NCI-H2227 (cell line): ENCODE results near the gene PHLDB1.
"Not testable (repeated sequence)": the region's sequence is repeated elsewhere in the genome, so short reads cannot be mapped to it uniquely, and the experiment has no call there.

Experiments
- DNase-seq: peaks from one replicate; lab custom pipeline; 2025; ENCODE audit not compliant: unreplicated experiment; lab: John Stamatoyannopoulos, UW

PHLDB1 gene

DNA sequence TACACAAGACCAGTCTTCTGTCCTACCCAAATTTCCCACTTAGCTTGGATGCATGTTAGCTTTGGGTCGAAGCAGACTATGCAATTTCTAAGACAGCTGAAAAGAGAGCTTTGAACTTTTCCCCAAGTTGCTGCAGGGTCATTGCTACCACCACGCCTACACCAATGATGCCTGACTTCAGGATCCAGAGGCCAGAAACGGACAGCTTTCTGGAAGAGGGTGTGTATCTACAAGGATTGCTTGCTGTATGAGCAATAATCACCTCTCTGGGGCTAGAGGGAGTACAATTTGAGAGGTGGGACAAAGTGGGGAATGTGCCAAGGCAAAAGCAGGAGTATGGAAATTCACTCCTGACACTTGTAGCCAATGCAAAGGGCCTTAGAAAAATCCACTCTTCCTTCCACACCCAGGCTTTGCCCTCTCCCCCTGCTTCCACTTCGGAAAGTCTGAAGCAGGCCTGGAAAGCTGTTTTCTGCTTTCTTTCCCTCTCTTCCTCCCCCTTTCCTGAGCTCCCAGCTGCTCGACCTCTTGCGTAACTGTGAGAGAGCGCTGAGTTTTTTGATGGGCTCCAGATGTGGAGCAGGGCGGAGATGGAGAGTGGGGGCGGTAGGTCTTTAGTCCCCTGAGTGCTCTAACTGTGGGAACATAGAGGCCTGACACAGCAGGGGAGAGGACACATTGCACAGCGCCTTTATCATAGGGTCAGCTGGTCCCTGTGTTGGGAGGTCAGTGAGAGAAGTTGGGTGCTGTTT lies 2.1 kb upstream of the PHLDB1 start:
- peak; percentile 3 for DNase-seq

DNA sequence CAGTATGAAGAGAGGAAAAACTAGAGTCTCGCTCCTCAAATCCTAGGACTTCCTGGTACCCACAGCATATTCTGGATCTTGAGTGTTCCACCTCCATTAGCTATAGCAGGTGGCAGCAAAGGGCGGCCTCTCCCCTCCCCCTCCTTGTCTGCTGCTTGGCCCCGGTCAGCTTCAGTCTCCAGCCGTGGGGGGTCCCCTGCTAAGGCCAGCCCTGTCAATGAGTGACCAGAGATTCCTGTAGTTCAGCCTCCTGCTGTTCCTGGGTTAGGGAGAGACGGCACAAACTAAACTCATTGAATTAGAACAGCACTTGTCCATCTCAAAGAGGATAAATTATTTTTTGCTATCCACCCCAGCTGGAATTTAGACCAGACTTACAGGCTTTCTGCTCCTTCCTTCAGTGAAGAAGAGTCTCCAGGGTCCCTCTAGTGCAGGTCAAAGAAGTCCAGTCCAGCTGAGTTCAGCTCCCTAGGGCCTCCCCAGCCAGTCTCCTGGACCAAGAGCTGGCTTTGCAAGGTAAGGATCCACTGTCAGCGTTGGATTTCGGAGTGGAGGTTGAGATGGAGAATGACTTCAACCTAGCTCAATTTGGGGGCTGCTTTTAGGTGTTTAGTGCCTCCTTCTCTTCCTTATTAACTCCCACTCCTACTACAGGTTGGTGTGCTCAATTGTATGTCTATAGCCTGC lies 1.1 kb upstream of the PHLDB1 start:
- no peak for DNase-seq

DNA sequence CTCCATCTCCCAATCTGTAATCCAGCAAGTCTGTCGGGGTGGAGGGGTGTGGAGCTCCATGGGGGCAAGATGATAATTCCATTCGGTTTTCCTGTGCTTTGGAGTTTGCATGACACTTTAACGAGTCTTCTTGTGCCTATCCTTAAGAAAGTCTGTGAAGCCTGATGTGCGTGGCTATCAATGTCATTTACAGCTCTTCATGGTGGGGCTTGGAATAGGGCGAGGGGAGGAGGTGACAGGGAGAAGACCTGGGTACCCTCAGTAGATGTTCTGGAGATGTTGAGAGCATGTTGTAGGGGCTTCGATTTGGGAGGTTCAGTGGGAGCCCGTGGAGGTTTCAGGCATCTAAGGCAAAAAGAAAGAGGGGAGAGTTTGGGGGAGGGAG lies 579 bp upstream of the PHLDB1 start:
- DNase-seq: no peak

GRCh38 chr11:118608360-118609227 lies 1.2 kb downstream of the PHLDB1 start:
- DNase-seq: peak; percentile 28

DNA sequence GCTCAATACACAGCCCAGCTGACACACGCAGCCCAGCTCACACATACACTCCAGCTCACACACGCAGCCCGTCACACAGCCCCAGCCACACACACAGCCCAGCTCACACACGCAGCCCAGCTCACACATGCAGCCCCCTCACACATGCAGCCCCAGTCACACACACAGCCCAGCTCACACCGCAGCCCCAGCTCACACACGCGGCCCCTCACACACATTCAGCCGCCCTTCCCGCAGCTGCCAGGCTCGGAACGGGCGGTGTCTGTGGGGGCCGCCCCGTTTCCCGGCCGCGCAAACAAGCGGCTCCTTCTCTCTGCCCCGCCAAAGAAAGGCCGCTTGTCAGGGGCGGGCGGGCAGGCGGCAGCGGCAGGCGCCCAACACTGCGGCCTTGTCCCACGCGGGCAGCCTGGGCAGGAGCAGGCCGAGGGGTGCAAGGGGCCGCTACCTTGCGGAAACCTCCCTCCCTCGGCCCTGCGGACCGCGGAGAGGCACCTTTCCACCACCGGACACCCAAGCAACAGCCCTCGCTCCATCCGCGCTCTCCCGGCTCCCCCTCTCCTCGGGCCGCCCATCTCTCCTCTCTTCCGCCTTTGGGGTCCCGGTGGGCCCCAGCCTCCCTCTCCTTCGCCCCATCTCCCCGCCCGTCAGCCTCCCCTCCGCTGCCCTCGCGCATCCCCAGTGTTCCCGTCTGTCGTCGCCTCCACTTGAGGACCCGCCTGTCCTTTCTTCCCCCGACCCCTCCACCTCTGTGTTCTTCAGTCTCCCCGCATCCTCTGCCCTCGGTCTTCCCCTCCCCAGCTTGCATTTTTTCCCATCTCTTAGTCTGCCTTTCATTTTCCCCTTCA lies 2.2 kb downstream of the PHLDB1 start:
- DNase-seq: no peak

DNA sequence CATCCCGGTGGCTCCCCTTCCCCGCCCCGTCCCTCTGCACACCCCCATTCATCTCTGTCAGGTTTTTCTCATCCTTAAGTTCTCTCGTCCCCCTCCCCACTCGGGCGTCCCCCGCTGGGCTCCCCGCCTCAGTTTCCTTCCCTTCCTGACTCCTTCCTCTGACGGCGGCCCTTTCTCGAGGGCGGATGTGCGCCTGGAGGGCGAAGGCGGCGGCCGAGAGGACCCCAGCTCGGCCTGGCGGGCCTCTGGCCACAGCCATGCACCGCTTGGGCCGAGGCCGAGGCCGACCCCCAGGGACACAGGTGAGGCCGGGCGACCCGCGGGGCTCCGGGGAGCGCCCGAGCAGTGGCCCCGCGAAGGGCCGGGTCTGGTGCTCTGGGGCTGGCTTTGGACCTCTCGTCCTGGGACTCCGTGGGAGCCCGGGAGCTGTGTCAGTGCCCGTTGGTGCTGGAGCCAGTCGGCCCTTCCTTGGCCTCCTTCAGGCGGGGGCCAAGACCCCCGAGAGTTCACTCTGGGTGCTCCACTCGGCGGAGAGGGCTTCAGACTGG lies 2.9 kb downstream of the PHLDB1 start:
- DNase-seq: no peak

GRCh38 chr11:118610773-118611432 lies 3.5 kb downstream of the PHLDB1 start:
- no peak for DNase-seq

GRCh38 chr11:118611433-118611795 lies 4.0 kb downstream of the PHLDB1 start:
- DNase-seq: not testable (repeated sequence)

GRCh38 chr11:118612378-118612777 lies 5.0 kb downstream of the PHLDB1 start:
- DNase-seq: no peak

GRCh38 chr11:118614511-118614910 lies 7.1 kb downstream of the PHLDB1 start:
- DNase-seq: no peak

DNA sequence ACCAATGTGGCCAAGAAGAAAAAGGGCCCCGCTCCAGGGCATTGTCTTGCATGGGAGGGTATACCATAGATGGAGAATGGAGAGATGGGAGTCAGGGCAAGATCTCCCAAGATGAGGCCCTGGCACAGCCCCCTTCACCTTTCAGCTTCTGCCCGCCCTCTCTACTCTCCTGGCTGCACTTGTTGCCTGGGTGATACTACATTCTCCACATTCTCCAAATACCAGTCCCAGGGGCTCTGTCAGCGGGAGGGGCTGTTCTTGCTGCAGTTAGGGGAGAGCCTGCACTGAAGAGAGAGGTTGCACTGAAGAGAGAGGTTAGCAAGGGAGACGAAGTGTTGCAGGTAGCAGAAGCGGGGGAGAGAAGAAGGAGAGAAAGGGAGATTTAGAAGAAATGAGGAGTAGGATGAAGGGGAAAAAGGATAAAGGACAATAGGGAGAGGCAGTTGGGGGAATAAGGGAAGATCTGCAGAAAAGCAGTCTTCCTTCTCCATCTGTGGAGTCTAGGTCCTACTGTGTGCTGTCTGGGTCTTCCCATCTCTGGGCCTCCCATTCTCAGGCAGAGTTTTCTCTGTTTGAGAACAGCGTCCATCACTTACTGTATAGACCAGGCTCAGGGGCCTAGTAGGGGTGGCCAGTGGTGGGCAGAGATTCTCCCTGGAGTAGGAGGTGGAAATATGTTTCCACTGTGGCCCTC lies 8.0 kb downstream of the PHLDB1 start:
- DNase-seq: no peak

- peak; percentile 38 for DNase-seq
Measured at GRCh38 chr11:118615976-118616371, 8.6 kb downstream of the PHLDB1 start.

DNA sequence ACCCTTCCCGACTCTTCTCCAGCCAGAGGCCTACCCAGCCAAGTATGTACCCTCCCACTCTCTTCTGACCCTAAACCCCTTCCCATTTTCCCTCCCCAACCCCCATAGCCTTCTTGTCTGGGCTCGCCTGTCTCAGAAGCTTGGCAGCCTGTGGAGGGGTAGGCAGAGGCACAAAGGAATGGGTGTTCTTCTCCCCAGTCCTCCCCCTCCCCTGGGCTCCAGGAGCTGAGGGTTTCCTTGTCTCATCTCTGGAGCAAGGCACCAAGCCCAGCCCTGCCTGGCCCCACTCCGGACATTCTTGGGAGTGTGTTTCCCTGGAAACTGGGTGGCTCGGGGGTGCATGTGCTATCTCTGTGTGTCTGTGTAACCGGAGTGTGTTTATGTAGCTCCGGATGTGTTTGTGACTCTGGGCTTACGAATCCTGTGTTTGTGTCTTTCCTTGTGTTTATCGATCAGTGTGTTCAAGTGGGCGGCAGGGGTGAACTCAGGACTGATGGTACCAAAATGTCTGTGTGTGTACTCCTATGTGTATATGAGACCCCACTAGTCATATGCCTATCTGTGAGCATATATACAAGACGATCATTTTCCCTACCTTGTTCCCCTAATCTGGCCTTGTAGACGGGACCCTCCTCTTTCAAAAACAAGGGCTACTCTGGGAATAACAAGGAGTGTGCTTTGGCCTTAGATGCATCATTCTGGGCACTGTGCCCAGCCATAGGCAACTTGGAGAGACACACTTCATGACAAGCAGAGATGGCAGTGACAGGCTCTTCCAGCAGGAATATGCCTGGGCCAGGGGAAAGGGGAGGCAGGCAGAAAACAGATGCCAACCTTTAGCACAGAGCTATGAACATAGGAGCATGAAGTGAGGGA lies 10.9 kb downstream of the PHLDB1 start:
- no peak for DNase-seq

GRCh38 chr11:118618991-118619375 lies 11.6 kb downstream of the PHLDB1 start:
- no peak for DNase-seq

DNA sequence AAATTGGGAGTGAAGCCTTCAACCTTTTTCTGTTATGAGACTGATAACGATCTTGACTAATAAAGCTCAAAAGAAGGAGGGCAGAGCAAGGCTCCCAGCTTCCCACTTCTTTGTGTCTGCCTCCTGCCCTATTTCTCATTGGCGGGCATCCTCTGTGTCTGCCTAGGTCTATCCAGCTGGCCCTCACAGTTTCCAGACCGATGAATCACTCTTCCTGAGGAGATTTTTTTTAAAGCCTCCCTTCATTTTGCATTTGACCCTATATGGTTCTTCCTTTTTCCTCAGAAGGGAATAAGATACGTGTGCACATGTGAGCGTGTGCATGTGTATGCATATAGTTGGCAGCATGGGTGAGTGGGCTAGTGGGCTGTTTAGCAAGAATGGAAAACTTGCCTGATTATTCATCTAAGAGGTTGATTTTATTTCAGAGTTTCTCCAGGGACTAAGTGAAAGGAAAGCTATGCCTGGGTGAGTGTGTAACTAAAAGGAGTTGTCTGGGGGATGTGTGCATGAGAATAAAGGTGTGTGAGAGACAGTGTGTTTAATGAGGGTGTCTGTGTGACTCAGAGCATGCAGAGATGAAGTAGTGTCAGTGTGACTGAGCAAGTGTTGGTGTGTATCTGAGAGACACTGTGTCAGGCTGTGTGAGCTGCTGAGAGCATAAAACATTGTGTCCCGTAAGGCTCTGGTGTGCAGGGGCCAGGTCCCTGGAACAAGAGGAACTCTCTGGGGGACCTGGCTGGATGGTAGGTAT lies 12.2 kb downstream of the PHLDB1 start:
- no peak for DNase-seq

DNA sequence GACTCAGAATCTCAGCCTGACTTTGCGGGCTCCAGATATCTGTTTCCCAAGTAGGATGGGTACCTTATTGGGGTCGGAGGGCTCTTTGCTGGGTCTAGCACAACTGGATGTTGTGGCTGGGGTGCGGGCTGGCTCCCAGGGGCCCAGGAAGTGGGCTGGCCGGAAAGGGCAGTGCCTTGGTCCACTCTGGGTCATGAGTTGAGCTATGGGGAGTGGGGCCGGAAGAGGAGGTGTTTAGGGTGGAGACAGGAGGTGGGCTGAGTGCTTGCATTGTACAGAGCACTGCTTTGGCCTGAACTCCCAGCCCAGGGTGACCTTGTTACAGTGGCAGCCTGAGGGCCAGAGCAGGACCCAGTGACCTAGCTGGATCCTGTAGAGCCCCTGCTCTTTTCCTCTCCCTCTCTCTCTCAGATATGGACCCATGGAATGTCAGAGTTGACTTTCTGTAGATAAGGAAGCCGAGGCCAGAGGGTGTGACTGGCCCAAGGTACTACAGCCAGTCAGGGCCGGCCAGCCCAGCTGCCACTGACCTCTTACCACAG lies 13.2 kb downstream of the PHLDB1 start:
- DNase-seq: no peak

DNA sequence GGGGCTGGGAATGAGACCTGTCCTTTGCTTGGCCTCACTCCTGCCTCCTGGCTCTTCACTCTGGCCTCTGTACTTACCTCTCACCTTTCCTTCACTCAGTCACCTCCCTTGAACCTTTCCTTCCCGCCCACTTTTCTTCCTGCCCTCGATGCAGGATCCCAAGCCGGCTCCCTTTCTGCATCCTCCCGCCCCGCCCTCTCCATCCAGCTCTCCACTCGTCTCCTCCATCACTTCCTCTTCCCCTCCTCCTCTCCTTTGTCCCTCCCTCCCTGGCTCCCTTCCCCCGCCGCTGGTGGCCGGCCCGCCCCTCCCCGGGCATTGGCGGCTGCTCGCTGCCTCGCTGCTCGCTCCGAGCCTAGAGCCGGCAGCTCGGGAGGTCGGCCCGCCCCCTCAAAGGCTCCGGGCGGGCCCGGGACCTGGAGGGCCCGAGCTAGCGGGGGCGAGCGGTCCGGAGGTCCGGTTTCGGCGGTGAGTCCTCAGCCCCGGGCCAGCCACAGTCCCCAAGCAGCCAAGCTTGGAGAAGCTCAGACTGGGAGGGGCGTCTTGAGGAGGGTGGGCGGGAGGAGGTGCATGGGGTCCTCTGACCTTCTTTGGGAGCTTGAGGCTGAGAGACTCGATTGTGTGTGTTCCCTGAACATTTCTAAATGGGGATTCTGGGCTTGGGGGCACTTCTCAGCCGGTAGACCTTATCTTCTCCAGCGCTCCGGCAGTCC lies 13.8 kb downstream of the PHLDB1 start:
- peak; percentile 84 for DNase-seq
